NCI-H446 (cell line): ENCODE measurements around the gene MAP7.

Source experiments
- DNase-seq, 2 experiments: peaks; one replicate each; lab custom pipeline; 2025; lab: John Stamatoyannopoulos, UW

The MAP7 gene

DNA sequence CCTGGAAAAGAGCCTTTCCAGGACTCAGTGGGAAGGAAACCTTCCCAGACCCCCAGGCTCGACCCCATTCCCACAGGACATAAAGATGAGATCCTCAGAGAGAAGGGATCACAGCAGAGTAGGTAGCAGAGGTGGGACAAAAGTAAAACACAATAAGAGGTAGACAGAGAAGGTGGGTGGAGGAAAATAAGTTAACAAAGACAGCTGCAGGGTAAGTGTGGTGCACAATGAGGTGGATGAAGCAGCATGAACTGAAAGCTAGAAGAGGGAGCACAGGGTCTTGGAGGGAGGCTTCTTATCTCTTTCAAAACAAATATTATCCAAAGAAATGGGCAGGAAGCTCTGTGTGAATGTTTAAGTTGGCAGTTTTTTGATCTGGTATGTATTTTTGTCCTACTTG, 14.0 kb upstream of the MAP7 start:
- no peak for DNase-seq

DNA sequence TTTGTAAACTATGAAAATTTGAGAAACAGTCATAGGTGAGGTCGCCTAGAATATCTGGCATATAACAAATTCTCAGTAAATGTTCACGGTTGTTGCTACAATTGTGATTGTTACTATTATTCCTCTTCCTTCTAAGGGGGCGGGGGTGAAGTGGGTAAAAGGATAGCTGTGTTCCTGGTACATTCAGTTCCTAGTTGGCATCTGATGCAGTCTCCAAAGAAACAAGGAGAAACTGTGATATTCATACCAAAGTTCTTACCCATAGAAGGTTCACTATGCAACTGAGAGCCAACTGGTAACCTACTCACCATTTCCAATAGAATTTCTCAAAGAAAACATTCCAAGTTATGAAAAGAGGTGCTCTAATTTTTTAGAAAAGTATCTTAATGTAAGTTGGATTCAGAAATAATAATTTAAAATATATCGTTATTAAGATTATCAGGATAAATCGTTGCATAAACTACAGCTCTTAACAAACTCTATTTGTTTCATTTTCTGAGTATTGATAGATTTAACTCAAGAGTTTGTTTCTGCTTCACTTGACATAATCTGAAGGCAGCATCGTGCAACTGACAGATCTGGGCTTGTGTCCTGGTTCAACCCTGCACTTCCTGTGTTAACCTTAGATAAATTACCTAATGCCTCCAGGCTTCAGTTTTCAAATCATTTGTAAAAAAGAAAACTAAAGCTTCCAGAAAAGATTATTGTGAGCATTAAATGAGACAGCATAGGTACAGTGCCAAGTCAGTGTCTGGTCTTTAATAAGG, 13.3 kb upstream of the MAP7 start:
- no peak for DNase-seq

DNA sequence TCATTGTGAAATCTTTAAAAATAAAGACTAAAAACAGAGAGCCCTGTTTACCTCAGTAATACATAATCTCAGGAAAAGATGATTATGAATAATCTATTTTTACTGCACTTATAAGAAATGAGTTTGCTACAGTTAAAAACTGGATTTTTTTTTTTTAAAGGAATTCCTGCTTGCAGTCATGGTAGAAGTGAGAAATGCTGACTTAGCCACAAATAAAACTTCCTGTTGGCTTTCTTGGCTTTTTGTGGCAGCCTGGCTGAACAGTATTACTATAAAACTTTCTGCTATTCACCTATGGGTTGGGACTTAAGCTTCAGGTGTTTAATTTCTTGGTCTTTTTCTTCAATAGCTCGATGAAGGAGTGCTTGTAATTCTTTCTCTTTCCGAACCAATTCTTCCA, 12.0 kb upstream of the MAP7 start:
- no peak for DNase-seq

DNA sequence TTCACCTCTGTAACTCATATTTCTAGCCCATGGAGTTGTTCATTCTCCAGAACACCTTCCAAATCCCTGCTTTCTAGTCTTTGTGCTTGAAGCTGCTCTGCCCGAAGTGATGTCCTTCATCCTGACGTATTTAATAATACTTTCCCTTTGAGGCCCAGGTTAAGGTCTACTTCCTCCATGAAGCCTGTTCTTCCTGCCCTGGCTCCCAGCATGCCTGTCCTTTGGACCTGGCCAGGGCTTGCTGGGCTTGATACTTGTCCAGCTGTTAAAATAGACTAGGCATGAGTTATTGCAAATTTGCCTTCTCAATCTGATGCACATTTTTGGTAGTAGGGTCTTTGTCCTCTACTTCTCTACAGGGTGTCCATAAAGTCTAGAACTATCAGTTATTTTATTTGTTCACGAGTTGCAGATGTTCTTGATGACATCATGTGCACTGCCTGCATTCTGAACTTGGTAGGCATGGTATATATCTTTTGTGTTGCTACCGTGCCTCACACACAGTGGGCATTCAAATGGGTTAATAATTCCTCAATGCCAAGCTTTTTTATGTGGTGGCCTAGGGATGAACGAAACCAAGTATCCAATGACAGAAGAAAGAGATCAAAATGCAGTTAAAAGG, 3.1 kb upstream of the MAP7 start:
- DNase-seq: no peak

DNA sequence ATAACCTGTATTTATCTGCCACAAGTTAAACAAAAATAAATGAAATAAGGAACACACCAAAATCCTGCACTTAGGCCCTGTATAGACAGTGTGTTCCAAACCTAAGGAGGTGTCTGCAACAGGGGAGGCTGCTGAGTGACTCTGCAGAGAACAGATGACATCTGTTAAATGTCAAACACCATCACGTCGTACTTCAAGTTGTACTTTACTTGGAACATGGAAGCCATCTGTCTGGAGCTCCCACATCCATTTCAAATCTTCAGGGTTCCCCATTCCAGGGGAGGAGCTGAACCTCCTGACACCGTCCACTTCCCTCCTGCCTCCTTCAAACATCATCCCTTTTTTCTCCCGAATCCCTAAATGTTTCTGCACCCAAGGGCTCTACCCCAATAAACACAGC, 1.8 kb upstream of the MAP7 start:
- DNase-seq: no peak

DNA sequence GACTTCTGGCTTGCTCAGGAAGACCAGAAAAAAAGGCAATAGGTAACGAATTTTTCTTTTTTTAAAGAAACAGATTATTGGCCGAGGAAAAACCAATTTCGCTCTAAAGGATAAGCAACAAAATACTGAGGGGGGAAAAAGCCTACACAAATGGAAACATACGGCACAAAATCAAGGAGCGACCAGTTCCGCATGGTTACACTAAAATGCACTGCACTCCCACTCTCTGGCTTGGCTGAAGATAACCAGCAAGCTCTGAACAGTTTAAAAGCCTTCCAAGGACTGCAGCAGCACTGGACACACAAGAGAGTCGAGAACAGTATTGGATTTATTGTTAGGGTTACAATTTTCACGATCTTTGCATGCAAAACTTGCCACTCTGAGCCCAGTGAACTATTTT, 881 bp upstream of the MAP7 start:
- no peak for DNase-seq

DNA sequence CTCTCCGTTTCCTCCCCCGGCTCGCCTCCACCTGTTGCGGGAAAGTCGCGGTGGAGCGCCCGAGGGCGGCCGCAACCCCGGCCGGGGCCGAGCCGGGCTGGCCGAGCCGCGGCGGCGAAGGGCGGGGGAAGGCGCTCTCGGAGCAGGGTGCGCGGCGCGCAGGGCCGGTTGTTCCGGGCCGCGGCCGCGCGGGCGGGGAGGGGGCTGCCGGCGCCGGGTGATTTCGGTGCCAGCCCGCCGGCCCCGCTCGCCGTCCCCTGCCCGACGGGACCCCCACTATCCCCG, 235 bp downstream of the MAP7 start:
- DNase-seq: no peak

DNA sequence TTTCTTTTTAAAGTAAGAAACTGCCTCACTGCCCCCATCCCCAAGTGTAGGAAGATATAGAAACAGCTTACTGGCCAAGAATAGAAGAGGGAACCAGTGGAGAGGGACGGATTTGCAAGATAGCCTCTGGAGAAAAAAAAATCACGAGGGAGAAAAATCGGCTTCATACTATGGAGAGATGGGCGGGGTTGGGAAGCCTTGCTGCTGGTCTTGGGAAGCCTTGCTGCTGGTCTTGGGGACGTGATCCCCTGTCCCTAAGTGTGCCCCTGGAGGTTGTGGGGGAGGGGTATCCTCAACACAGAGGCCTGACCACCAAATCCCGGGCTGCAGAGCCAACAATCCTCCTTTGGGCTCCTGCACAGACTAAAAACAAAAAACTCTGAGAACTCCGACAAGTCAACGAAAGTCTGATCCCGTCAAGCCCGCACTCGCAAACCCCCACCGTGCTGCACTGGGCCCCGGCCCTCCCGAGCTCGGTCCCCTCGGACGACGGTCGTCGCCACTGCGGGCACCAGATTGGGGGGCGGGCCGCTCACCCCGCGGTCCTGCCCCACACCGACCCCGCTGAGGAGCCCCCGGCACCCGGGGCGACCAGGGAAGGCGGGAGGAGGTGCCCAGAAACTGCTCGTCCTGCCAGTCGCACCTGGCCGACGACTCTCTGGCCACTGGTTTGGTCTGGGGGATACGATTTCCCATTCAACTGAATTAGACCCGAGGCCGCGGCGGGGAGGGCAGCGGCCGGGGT, 750 bp downstream of the MAP7 start:
- DNase-seq: peak in 1 of 2 experiments; percentile 20

DNA sequence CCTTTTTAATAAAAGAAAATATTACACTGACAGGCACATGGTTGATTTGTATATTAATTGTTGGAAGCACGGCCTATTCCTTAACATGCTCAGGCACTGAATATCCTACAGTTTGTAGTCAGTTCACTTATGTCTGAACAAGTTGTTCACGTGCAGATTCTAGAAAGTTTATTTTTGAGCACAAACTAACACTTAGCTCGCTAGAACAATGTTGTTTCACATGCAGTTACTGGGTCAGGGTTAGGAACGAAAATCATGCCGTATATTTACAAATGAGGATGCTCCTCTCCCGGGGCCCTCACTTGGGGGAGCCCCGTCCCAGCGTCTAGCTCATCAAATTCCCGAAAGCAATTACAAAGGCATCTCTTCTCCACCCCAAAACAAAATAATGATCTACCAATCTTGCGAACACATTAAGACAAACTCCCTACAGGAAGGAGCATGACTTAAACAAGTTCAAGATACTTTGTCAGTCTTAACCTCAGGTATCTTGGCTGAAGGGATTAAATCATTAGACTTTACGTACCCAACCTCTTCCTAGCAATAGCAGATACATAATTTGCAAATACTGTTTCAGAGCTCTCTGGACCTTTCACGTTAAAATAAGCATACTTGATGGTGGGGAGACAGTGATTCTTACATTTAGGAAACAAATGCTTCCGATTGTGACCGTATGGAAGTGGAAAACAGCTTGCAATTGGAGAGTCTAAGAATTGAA, 1.5 kb downstream of the MAP7 start:
- DNase-seq: no peak

DNA sequence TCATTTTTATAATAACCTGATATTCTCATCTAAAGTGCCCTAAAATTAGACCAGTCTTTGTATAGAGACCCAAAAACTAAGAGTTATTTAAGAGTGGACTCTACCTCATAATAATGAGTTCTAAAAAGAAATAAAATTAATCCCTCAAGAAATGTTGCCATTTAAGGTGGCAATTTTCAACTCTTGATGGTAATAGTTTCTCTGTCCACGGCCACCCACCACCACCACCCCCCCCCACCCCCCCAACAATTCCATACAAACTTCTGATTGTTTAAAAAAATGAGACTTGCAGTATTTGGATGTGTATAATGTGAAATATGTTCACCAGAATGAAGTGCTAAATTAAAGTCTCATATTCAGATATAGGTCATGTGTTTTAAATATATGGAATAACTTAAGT, 2.4 kb downstream of the MAP7 start:
- no peak for DNase-seq

DNA sequence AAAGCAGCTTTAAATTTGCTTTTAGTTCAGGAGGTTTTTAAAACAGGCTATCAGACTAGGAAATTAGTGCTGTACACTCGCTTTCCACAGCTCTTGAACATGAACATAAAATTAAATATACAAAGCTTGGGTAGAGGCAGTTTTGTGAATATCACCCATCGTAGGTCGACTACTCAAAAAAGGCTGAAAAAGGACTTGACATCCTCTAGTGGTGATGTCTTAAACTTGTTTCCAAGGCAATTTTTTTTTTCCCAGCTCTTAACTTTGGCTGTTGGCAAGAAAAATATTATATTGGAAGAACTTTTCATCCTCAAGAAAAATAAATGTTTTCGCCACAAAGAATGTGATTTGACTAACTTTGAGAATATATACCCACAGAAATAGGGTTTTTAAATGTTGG, 2.9 kb downstream of the MAP7 start:
- peak; percentile 5 to 32 for DNase-seq

DNA sequence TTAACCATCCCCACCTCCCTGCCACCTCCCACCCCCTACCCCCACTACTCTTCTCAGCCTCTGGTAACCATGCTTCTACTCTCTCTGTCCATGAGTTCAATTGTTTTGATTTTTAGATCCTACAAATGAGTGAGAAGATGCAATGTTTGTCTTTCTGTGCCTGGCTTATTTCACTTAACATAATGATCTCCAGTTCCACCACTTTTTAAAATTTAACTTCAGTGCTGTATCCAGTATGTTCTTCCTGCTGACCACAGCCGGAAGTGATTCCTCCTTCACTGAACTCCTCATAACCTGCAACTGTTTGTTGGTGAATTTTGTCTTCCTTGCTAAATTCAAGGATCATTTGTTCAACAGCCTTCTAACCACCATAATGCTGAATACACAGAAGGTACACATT, 3.9 kb downstream of the MAP7 start:
- no peak for DNase-seq

DNA sequence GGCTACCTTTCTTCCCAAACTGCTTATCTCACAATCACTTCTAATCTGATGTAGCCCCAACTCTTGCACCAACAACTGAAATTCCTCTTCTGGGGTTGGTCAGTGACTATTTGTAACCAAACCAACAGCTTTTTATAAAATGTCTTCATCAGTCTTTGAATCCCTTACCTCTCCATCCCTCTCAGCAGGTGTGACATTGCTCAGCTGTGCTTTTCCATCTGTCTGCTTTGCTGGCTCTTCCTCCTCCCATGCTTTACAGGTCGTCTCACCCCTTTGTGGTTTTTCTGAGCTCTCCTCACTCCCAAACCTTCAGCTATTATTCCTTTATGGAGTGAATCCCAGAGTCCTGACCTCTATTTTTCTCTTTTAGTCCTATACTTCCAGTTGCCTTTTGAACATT, 5.9 kb downstream of the MAP7 start:
- no peak for DNase-seq

DNA sequence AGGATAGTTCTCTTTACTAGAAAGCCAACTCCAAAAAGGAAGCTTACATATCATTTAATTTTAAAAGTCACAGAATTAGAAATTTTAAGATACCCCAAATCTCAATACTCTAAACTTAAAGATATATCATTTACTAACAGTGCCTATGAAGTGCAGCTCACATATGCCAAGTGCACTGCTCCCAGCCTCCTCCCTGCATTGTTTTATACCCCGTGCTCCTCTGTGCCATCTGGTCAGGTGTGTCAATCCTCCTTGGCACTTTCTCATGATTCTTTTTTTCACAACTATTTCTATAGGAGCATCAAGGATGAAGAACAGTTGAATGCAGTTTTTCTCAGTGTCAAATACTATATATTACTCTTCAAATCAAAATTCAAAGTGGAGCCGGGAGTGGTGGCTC, 8.8 kb downstream of the MAP7 start:
- DNase-seq: no peak

DNA sequence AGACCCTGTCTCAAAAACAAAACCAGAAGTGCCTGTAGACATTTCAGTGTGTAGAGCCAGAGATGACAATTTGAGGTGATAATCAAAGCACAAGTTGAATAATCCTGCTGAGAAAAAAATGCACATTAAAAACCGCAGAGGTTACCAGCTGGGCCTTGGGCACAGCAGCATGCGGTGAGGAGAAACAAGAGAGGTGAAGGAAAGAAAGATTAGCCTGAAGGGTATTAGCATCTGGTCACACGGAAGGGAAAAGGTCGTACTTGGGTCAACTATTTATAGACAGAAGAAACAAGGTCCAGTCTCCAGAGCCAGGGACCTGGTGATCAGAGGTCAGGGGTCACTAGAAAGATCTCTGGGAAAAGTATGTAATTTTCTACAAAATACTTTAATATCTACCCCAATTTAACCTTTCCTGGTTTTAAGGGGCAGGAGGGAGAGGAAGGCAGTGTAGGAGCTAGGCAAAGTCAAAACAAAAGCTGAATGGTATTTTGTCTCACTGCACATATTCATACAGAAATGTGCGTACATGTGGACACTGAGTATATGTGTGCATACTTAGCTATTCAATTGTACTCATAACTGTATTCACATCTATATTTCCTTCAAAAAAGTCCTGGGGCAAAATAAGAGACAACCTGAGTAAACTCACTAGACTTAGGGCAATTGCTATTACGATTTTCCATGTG, 10.1 kb downstream of the MAP7 start:
- no peak for DNase-seq

DNA sequence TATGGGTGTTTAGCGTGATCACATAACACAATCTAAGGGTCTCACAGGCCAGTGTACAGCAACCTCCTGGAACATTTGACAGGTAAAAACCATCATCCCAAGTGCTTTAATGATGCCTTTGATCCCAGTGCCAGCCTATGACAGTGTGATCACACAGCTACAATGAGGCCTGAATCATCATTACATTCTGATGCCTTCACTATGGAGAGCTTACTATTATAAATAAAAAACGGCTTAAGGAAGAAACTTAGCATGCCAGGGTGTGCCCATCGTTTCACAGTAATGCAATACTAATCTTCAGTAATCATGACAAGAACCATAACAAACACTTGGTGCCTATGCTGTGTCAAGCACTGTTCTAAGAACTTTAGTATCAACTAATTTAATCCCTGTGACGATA, 11.4 kb downstream of the MAP7 start:
- no peak for DNase-seq

DNA sequence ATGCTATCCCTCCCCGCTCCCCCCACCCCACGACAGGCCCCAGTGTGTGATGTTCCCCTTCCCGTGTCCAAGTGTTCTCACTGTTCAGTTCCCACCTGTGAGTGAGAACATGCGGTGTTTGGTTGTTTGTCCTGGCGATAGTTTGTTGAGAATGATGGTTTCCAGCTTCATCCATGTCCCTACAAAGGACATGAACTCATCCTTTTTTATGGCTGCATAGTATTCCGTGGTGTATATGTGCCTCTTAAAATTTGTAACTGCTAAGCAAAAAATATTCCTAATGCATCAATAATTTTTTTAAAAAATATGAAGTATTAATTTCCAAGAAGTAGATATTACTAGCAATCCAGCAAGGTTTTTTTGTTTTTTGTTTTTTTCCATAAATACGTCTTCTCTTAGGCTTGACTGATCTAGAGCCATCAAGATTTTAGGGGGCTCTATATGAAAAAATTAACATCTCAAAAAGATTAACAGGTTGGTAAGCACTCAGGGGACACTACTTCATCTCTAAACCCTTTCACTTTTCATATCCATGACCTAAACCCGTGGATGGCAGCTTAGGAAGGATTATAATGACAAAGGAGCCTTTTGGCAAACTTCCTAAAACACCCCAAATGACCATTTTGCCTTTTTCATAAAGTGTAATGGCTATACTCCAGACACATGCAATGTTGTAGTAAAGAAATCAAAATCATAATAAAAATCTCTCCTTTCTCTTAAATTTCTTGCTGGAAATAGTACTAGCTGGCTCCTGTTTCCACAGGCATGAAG, 14.2 kb downstream of the MAP7 start:
- DNase-seq: no peak

DNA sequence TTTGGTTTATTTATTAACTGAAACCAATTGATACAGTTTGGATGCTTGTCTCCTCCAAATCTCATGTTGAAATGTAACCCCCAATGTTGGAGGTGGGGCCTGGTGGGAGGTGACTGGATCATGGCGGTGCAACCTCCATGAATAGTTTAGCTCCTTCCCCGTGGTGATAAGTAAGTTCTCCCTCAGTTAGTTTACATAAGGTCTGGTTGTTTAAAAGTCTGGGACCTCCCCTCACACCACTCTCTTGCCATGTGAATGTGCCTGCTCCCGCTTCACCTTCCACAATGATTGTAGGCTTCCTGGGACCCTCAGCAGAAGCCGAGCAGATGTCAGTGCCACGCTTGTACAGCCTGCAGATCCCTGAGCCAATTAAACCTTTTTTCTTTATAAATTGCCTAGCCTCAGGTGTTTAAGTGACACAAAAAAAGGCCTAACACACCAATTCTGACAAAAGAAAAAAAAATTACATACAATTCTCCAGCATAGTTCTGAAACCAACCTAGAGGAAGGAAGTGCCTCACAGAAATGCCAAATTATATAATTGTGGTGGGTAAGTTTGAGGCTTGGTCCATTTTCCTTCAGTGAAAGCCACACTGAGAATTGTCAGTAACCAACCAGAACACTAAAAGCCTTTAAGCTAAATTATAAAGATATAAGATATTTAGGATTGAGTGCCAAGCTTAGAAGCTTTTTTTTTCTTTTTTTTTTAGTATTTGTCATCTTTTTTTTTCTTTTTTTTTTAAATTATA, 15.0 kb downstream of the MAP7 start:
- no peak for DNase-seq

DNA sequence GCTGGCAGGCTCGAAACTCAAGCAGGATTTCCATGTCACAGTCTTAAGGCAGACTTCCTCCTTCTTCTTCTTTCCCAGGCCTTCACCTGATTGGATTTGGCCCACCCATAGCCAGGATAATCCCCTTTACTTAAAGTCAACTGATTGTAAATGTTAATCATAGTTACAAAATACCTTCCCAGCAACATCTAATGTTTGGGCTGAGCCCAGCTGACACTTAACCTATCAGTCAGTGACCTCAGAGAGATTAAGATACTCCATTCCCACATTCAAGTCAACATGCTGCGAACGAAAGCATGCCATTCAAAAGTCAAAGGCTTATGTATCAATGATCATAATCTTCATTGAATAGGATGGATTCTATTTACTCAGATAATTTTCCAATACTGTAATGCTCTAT, 16.0 kb downstream of the MAP7 start:
- DNase-seq: no peak

DNA sequence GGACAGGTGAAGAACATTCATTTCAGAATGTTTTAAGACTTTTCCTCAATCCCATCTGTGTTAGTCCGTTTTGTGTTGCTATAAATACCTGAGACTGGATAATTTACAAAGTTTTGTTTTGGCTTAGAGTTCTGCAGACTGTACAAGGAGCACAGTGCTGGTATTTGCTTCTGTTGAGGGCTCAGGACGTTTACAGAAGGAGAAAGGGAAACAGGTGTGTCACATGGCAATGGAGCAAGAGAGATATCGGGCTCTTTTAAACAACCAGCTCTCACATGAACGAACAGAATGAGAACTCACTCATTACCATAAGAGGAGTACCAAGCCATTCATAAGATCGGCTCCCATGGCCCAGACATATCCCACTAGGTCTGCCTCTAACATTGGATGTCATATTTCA, 16.7 kb downstream of the MAP7 start:
- no peak for DNase-seq

DNA sequence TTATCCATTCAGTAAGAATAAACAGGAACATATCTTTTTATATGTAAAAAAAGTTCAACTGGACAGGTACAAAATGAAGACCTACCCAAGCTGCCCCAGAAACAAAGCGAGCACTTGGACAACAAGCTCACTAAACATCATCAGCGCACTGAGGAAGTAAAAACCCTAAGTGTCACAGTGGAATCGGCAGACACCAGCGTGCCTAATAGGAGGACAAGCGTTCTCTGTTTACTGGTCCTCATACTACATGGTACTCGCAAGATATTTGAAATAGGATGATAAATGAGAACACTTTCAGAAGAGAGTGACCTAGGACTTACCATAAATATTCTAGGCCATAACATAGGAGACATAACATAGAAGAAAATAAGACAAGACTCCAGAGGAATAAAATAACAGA, 18.2 kb downstream of the MAP7 start:
- DNase-seq: no peak
